GM04503 (cell line): ENCODE results near the gene ENC1.
"Not testable (repeated sequence)": the region's sequence is repeated elsewhere in the genome, so short reads cannot be mapped to it uniquely, and the experiment has no call there.

ENCODE experiments used
- DNase-seq: peaks from one replicate; pipeline ENCODE4 v3.0.0-alpha.2; 2012; ENCODE audit warnings: low read depth

ENC1 gene

GRCh38 chr5:74640450-74640953 is at the start of gene ENC1:
Gene ENC1 (minus strand): TSS chr5:74640728. CDS start chr5:74636485, 4,243 bp downstream.
- peak; percentile 40 for DNase-seq

GRCh38 chr5:74686962-74687751 is 46.6 kb upstream of the ENC1 start:
- DNase-seq = no peak

GRCh38 chr5:74685979-74686631 is 45.6 kb upstream of the ENC1 start:
- DNase-seq = no peak

GRCh38 chr5:74684900-74685851 is 44.6 kb upstream of the ENC1 start, which contains the start of gene HEXB:
Gene HEXB (plus strand): TSS chr5:74685233. CDS start chr5:74685261, 28 bp downstream.
- DNase-seq = peak; percentile 21

- no peak for DNase-seq
Observed at GRCh38 chr5:74679966-74680365, 39.4 kb upstream of the ENC1 start.

- DNase-seq = not testable (repeated sequence)
Observed at GRCh38 chr5:74679300-74679699, 38.8 kb upstream of the ENC1 start.

- DNase-seq = not testable (repeated sequence)
Observed at GRCh38 chr5:74678123-74678522, 37.6 kb upstream of the ENC1 start.

- not testable (repeated sequence) for DNase-seq
Observed at GRCh38 chr5:74676466-74676865, 35.9 kb upstream of the ENC1 start.

- no peak for DNase-seq
Observed at GRCh38 chr5:74673011-74673790, 32.7 kb upstream of the ENC1 start.

GRCh38 chr5:74672215-74672877 is 31.8 kb upstream of the ENC1 start:
- no peak for DNase-seq

- DNase-seq = no peak
Observed at GRCh38 chr5:74670396-74671038, 30.0 kb upstream of the ENC1 start.

- no peak for DNase-seq
Observed at GRCh38 chr5:74669821-74670220, 29.3 kb upstream of the ENC1 start.

GRCh38 chr5:74667396-74667795 is 26.9 kb upstream of the ENC1 start:
- DNase-seq = no peak

GRCh38 chr5:74665816-74666215 is 25.3 kb upstream of the ENC1 start:
- DNase-seq = no peak

GRCh38 chr5:74665273-74665672 is 24.7 kb upstream of the ENC1 start:
- no peak for DNase-seq

- no peak for DNase-seq
Observed at GRCh38 chr5:74664551-74664950, 24.0 kb upstream of the ENC1 start.

GRCh38 chr5:74660873-74661272 is 20.3 kb upstream of the ENC1 start:
- DNase-seq = no peak

GRCh38 chr5:74660140-74660539 is 19.6 kb upstream of the ENC1 start:
- DNase-seq = no peak

GRCh38 chr5:74659172-74659571 is 18.6 kb upstream of the ENC1 start:
- DNase-seq = no peak

- DNase-seq = no peak
Observed at GRCh38 chr5:74657165-74657564, 16.6 kb upstream of the ENC1 start.
